OCI-LY1 (cell line): ENCODE results near the gene SPRED2.

ENCODE experiments used
- H2AFZ ChIP-seq: fragments of 200-600 bp; sonication (generic), shearing (Covaris generic); 2 replicates; pipeline ENCODE4 v1.6.0; 2014; ENCODE audit warnings: antibody characterized with exemption, mild to moderate bottlenecking, low read length
- H3F3A ChIP-seq: fragments of 200-600 bp; sonication (generic), shearing (Covaris generic); 2 replicates; pipeline ENCODE4 v1.6.0; 2014; ENCODE audit warnings: mild to moderate bottlenecking, antibody characterized with exemption, low read length, moderate library complexity; ENCODE audit not compliant: insufficient read depth
- H3K27ac ChIP-seq: fragments of 200-600 bp; sonication (generic); 2 replicates; pipeline ENCODE4 v1.5.1; 2014; ENCODE audit warnings: low read length, mixed run types, mild to moderate bottlenecking, low read depth; ENCODE audit not compliant: poor library complexity, severe bottlenecking
- H3K27me3 ChIP-seq: fragments of 200-600 bp; sonication (generic); 2 replicates; pipeline ENCODE4 v1.6.0; 2014; ENCODE audit warnings: antibody characterized with exemption, mild to moderate bottlenecking, low read length, moderate library complexity; ENCODE audit not compliant: insufficient read depth
- H3K36me3 ChIP-seq: fragments of 200-600 bp; sonication (generic); 2 replicates; pipeline ENCODE4 v1.6.1; 2014; ENCODE audit warnings: mild to moderate bottlenecking, antibody characterized with exemption, low read length, moderate library complexity, mixed read lengths; ENCODE audit not compliant: insufficient read depth
- H3K4me1 ChIP-seq: fragments of 200-600 bp; sonication (generic); 2 replicates; pipeline ENCODE4 v1.5.1; 2014; ENCODE audit warnings: mild to moderate bottlenecking, low read length, moderate library complexity; ENCODE audit not compliant: insufficient read depth, severe bottlenecking
- H3K4me2 ChIP-seq: fragments of 200-600 bp; sonication (generic), shearing (Covaris generic); 2 replicates; pipeline ENCODE4 v1.6.1; 2014; ENCODE audit warnings: low read length
- H3K4me3 ChIP-seq: fragments of 200-600 bp; sonication (generic); 2 replicates; pipeline ENCODE4 v1.5.1; 2014; ENCODE audit warnings: low read length, low read depth, mild to moderate bottlenecking, mixed read lengths; ENCODE audit not compliant: poor library complexity, severe bottlenecking
- H3K79me2 ChIP-seq: fragments of 200-600 bp; shearing (Covaris generic); 2 replicates; pipeline ENCODE4 v1.6.1; 2016; ENCODE audit warnings: mixed run types, low read length, mixed read lengths; ENCODE audit not compliant: insufficient read depth
- H3K9ac ChIP-seq: fragments of 200-600 bp; sonication (generic), shearing (Covaris generic); 2 replicates; pipeline ENCODE4 v1.6.1; 2014; ENCODE audit warnings: mild to moderate bottlenecking, low read length, mixed read lengths
- H3K9me2 ChIP-seq: fragments of 200-600 bp; sonication (generic), shearing (Covaris generic); 2 replicates; pipeline ENCODE4 v1.6.1; 2014; ENCODE audit warnings: low read depth, mild to moderate bottlenecking, low read length, mixed read lengths
- H3K9me3 ChIP-seq: fragments of 200-600 bp; shearing (Covaris generic); 2 replicates; pipeline ENCODE4 v1.6.1; 2014; ENCODE audit warnings: low read length, mixed read lengths
- H4K20me1 ChIP-seq: fragments of 200-600 bp; sonication (generic), shearing (Covaris generic); 2 replicates; pipeline ENCODE4 v1.6.0; 2016; ENCODE audit warnings: mild to moderate bottlenecking, low read length; ENCODE audit not compliant: insufficient read depth
- EZH2 ChIP-seq: fragments of 200-600 bp; sonication (generic), shearing (Covaris generic); IDR thresholded peaks from 2 replicates; pipeline ENCODE4 v1.8.0; 2017; ENCODE audit warnings: borderline replicate concordance, mixed run types, mild to moderate bottlenecking, antibody characterized with exemption, low read length, moderate library complexity, mixed read lengths
- TF ChIP-seq, protein P1 (sequence below): fragments of 200-600 bp; sonication (generic), shearing (Covaris generic); IDR thresholded peaks from 2 replicates; pipeline ENCODE4 v1.5.1; 2017; ENCODE audit warnings: mild to moderate bottlenecking, antibody characterized with exemption, low read length, moderate library complexity, mixed read lengths

Gene SPRED2

DNA sequence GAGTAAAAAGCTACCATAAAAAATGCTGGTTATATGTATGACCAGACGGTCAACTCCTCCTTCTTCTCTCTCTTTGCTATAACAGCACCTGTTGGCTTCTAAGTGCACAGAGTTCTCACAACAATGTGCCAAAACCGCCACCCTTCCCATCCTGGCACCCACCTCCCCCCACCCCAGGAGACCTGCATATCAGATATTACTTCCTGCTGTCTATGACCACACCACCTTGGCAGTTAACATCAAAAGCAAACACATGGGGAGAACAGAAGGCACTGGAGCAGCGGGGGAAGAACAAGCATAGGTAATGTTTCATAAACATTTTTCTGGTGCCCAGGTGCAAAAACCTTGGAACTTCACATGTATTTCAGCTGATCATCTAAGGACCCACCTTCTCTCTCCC is 15.5 kb downstream of the SPRED2 start:
- no peaks in the 10 kb centered on the region for H3K9me3 ChIP-seq
- H3K4me3 ChIP-seq: peak overlapping the region; percentile 10
- H3K36me3 ChIP-seq: no peaks in the 10 kb centered on the region
- no peaks in the 10 kb centered on the region for H3K9me2 ChIP-seq
- no peak overlapping the region for H2AFZ ChIP-seq
- no peaks in the 10 kb centered on the region for H3K27me3 ChIP-seq
- H3K27ac ChIP-seq: peak overlapping the region; percentile 80
- no peak for TF ChIP-seq EZH2
- TF ChIP-seq, protein P1, sequence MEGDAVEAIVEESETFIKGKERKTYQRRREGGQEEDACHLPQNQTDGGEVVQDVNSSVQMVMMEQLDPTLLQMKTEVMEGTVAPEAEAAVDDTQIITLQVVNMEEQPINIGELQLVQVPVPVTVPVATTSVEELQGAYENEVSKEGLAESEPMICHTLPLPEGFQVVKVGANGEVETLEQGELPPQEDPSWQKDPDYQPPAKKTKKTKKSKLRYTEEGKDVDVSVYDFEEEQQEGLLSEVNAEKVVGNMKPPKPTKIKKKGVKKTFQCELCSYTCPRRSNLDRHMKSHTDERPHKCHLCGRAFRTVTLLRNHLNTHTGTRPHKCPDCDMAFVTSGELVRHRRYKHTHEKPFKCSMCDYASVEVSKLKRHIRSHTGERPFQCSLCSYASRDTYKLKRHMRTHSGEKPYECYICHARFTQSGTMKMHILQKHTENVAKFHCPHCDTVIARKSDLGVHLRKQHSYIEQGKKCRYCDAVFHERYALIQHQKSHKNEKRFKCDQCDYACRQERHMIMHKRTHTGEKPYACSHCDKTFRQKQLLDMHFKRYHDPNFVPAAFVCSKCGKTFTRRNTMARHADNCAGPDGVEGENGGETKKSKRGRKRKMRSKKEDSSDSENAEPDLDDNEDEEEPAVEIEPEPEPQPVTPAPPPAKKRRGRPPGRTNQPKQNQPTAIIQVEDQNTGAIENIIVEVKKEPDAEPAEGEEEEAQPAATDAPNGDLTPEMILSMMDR: no peak
- peak overlapping the region; percentile 54 for H3K4me2 ChIP-seq
- peaks cover 97% of the 10 kb centered on the region for H3K4me1 ChIP-seq
- H3K79me2 ChIP-seq: peaks cover 58% of the 10 kb centered on the region
- H3K9ac ChIP-seq: peak overlapping the region; percentile 21; the same call in 1 of the 2 replicates
- no peaks in the 10 kb centered on the region for H3F3A ChIP-seq
- H4K20me1 ChIP-seq: no peaks in the 10 kb centered on the region

DNA sequence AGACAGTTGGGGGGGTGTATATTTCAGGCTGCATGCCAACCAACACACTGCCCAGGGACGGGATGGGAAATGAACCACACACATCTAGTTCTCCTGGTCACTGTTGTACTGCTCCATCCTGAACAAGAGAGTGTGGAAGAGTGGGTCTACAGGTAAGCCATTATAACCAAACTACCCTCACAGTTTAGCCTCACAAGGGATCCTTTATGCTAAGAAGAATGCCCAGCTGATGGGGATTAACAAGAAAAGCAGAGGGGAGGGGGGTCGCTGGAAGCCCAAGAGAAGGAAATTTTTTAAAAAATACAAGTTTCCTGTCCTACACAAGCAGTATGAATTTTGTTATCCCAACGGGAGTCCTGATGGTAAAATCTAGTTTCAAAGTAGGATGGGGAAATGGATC is 16.1 kb downstream of the SPRED2 start:
- TF ChIP-seq, protein P1: no peak
- no peak for TF ChIP-seq EZH2
- Histone ChIP-seq H3K79me2 (peaks cover 58% of the 10 kb centered on the region), H3K4me1 (peaks cover 91% of the 10 kb centered on the region)

DNA sequence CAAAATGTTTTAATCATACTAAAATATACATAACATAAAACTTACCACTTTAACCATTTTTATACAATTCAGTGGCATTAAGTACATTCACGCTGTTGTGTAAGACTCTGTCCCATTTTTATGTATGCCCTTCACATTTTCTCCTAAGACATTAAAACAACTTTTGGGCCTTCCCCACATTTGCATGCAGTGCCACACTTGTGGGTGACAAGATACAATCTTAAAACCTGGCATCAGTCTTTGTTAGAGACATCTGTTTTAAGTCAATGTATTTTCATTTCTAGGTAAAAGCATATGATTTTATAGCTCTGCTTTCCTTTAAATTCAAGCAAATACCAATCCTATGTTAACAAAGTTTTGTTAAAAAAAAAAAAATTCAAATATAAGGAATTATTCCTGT is 17.3 kb downstream of the SPRED2 start:
- Histone ChIP-seq H3K27ac (peak overlapping the region; percentile 80), H3K4me3 (no peak overlapping the region)
- TF ChIP-seq, protein P1: no peak
- no peak for TF ChIP-seq EZH2

More for the DNA sequence above, 16.1 kb downstream of the SPRED2 start:
- H3K27me3 ChIP-seq: no peaks in the 10 kb centered on the region
- no peaks in the 10 kb centered on the region for H3K9me3 ChIP-seq
- H3K27ac ChIP-seq: peak overlapping the region; percentile 80
- no peaks in the 10 kb centered on the region for H3K9me2 ChIP-seq
- H3F3A ChIP-seq: no peaks in the 10 kb centered on the region
- H4K20me1 ChIP-seq: no peaks in the 10 kb centered on the region
- H3K36me3 ChIP-seq: no peaks in the 10 kb centered on the region
- peak overlapping the region; percentile 54; the same call in 1 of the 2 replicates for H3K4me2 ChIP-seq
- H2AFZ ChIP-seq: no peak overlapping the region
- no peak overlapping the region for H3K4me3 ChIP-seq
- peak overlapping the region; percentile 4; the same call in 1 of the 2 replicates for H3K9ac ChIP-seq

More for the DNA sequence above, 17.3 kb downstream of the SPRED2 start:
- Histone ChIP-seq H3K79me2 (peaks cover 55% of the 10 kb centered on the region), H3K9me3 (no peaks in the 10 kb centered on the region), H3K27me3 (no peaks in the 10 kb centered on the region), H3K4me1 (peaks cover 86% of the 10 kb centered on the region), H3K9me2 (no peaks in the 10 kb centered on the region), H2AFZ (no peak overlapping the region), H3K4me2 (peak overlapping the region; percentile 12; the same call in 1 of the 2 replicates), H3K9ac (no peak overlapping the region), H3F3A (no peaks in the 10 kb centered on the region), H4K20me1 (no peaks in the 10 kb centered on the region), H3K36me3 (no peaks in the 10 kb centered on the region)
